SK-N-SH (cell line): ENCODE data around the gene FGD3. TPM values are rescaled to one million over a fixed set of nuclear protein-coding genes. Genes with fewer than 3 reads are reported as not detected.

ENCODE experiments used
- CTCF ChIA-PET: fragments of 300-600, 350-600 bp; formaldehyde crosslinking; extraction: SDS; loops from one replicate; lab custom pipeline; 2021; lab: Yijun Ruan, JAX
- POLR2A ChIA-PET: fragments of 350-600 bp; sonication (Branson Sonifier 250); formaldehyde crosslinking; extraction: SDS; loops from one replicate; lab custom pipeline; 2020; ENCODE audit warnings: antibody characterized with exemption, inconsistent platforms; lab: Yijun Ruan, JAX
- DNase-seq: peaks from one replicate; pipeline ENCODE4 v3.0.0; 2012
- H2AFZ ChIP-seq: fragments of 200-600 bp; sonication (generic); 2 replicates; pipeline ENCODE4 v1.8.1; 2016; ENCODE audit warnings: antibody characterized with exemption, mild to moderate bottlenecking, low read depth
- H3F3A ChIP-seq: fragments of 200-600 bp; sonication (generic); replicated peaks from 2 replicates; pipeline ENCODE3; 2016; ENCODE audit warnings: antibody characterized with exemption, mild to moderate bottlenecking; ENCODE audit not compliant: insufficient read depth
- H3K27ac ChIP-seq, 2 experiments: fragments of 200-500 bp in 1 of 2; fragments of 200-600 bp in 1 of 2; sonication (Bioruptor generic) in 1 of 2; sonication (generic), shearing (Covaris generic) in 1 of 2; 2 replicates each; pipeline versions ENCODE4 v1.5.1 to v1.6.1; 2014 to 2016; ENCODE audit warnings: low read depth in 2 of 2, inconsistent platforms in 1 of 2, low read length in 1 of 2, mild to moderate bottlenecking in 1 of 2, mixed read lengths in 1 of 2
- H3K27me3 ChIP-seq: fragments of 200-600 bp; sonication (generic), shearing (Covaris generic); 2 replicates; pipeline ENCODE4 v1.6.1; 2016; ENCODE audit warnings: mixed run types; ENCODE audit not compliant: insufficient read depth
- H3K36me3 ChIP-seq, 2 experiments: fragments of 200-500 bp in 1 of 2; fragments of 200-600 bp in 1 of 2; sonication (Bioruptor generic) in 1 of 2; sonication (generic) in 1 of 2; replicated peaks in 1 of 2; 2 replicates each; pipeline versions ENCODE3 to v1.5.1; 2014 to 2016; ENCODE audit warnings: low read length in 1 of 2, mild to moderate bottlenecking in 1 of 2; ENCODE audit not compliant: insufficient read depth in 2 of 2, control insufficient read depth in 1 of 2
- H3K4me1 ChIP-seq, 2 experiments: fragments of 200-500 bp in 1 of 2; fragments of 200-600 bp in 1 of 2; sonication (Bioruptor generic) in 1 of 2; sonication (generic), shearing (Covaris generic) in 1 of 2; 2 replicates each; pipeline versions ENCODE4 v1.5.1 to v1.6.1; 2014 to 2016; ENCODE audit warnings: low read depth in 1 of 2, low read length in 1 of 2, mixed run types in 1 of 2; ENCODE audit not compliant: insufficient read depth in 2 of 2, control insufficient read depth in 1 of 2
- H3K4me2 ChIP-seq: fragments of 200-600 bp; sonication (generic), shearing (Covaris generic); 2 replicates; pipeline ENCODE4 v1.6.1; 2017; ENCODE audit warnings: mixed run types
- H3K4me3 ChIP-seq, 2 experiments: fragments of 200-500 bp in 1 of 2; fragments of 200-600 bp in 1 of 2; sonication (Bioruptor generic) in 1 of 2; sonication (generic), shearing (Covaris generic) in 1 of 2; 2 replicates each; pipeline versions ENCODE4 v1.5.1 to v1.8.1; 2014 to 2016; ENCODE audit warnings: low read depth in 2 of 2, inconsistent platforms in 1 of 2, low read length in 1 of 2, mild to moderate bottlenecking in 1 of 2, mixed read lengths in 1 of 2, moderate library complexity in 1 of 2
- H3K79me2 ChIP-seq: fragments of 200-600 bp; sonication (generic); 2 replicates; pipeline ENCODE4 v1.8.1; 2017; ENCODE audit warnings: mild to moderate bottlenecking; ENCODE audit not compliant: insufficient read depth
- H3K9ac ChIP-seq: fragments of 200-600 bp; sonication (generic); 2 replicates; pipeline ENCODE4 v1.6.1; 2017; ENCODE audit warnings: mixed run types
- H3K9me2 ChIP-seq: fragments of 200-600 bp; sonication (generic); 2 replicates; pipeline ENCODE4 v1.6.1; 2017; ENCODE audit warnings: mixed run types
- H3K9me3 ChIP-seq: fragments of 200-600 bp; sonication (generic); 2 replicates; pipeline ENCODE4 v1.6.1; 2017; ENCODE audit warnings: mixed run types, mild to moderate bottlenecking, moderate library complexity
- H4K20me1 ChIP-seq: fragments of 200-600 bp; sonication (generic); 2 replicates; pipeline ENCODE4 v1.6.1; 2017; ENCODE audit warnings: mild to moderate bottlenecking, mixed run types; ENCODE audit not compliant: insufficient read depth
- EP300 ChIP-seq, 2 experiments: IDR thresholded peaks; 2 replicates each; pipeline versions ENCODE4 v1.4.0 to v1.6.1; 2012; ENCODE audit warnings: borderline replicate concordance in 1 of 2, low read depth in 1 of 2, low read length in 1 of 2
- EZH2phosphoT487 ChIP-seq: fragments of 200-600 bp; sonication (generic); IDR thresholded peaks from 2 replicates; pipeline ENCODE4 v1.6.1; 2017; ENCODE audit warnings: low read depth, mixed run types, mild to moderate bottlenecking, antibody characterized with exemption, moderate library complexity, borderline replicate concordance
- FOXJ3 ChIP-seq: sonication (generic); formaldehyde crosslinking; IDR thresholded peaks from 2 replicates; pipeline ENCODE4 v1.5.1; 2020; ENCODE audit warnings: mild to moderate bottlenecking, missing genetic modification reagents
- NFIC ChIP-seq: IDR thresholded peaks from 2 replicates; pipeline ENCODE4 v1.4.0; 2012; ENCODE audit warnings: borderline replicate concordance
- RCOR1 ChIP-seq: fragments of 150-350 bp; IDR thresholded peaks from 2 replicates; pipeline ENCODE4 v1.6.1; 2017; ENCODE audit warnings: antibody characterized with exemption, low read length
- RXRA ChIP-seq: IDR thresholded peaks from 2 replicates; pipeline ENCODE4 v1.4.0; 2012; ENCODE audit warnings: low read depth, mild to moderate bottlenecking, borderline replicate concordance
- WGBS: methylation state at CpG from one replicate; pipeline ENCODE4 v1.1.6; 2017; ENCODE audit warnings: low lambda C conversion rate; 5-methylcytosine and 5-hydroxymethylcytosine counted together
- polyA plus RNA-seq, 3 experiments: library from polyadenylated mRNA; depleted of rRNA; stranded (reverse); fragments of >200 nt; gene quantifications; 2 replicates each; pipeline ENCODE4 v1.2.3, GENCODE V29; 2012
- TF ChIP-seq, protein P1 (sequence below): fragments of 150-350 bp; IDR thresholded peaks from 2 replicates; pipeline ENCODE4 v1.6.1; 2016; ENCODE audit warnings: mild to moderate bottlenecking, low read depth, low read length
- TF ChIP-seq, protein P2 (sequence below): IDR thresholded peaks from 2 replicates; pipeline ENCODE4 v1.4.0; 2012; ENCODE audit warnings: low read depth, borderline replicate concordance
- TF ChIP-seq, protein P3 (sequence below): IDR thresholded peaks from 2 replicates; pipeline ENCODE4 v1.6.1; 2012; ENCODE audit warnings: mild to moderate bottlenecking, low read depth, low read length, moderate library complexity
- TF ChIP-seq, protein P4 (sequence below): fragments of 200-600 bp; sonication (generic); IDR thresholded peaks from 2 replicates; pipeline ENCODE4 v1.6.1; 2017; ENCODE audit warnings: antibody characterized with exemption, mild to moderate bottlenecking, moderate library complexity

The FGD3 gene
- polyA plus RNA-seq, 1 of the 3 experiments (the other 2 are of a cell fraction): not detected

DNA sequence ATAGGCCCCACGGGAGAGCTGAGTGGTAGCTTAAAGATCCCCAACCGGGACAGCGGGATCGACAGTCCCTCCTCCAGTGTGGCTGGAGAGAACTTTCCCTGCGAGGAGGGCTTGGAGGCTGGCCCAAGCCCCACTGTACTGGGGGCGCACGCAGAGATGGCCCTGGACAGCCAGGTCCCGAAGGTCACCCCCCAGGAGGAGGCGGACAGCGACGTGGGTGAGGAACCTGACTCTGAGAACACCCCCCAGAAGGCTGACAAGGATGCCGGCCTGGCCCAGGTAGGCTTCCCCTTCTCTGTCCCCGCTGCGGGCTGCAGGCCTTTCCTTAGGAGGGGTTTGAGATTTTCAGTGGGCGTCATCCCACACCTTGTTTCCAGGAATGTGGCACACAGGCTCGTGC, 29.1 kb downstream of the FGD3 start (continued):
- TF ChIP-seq, protein P1, sequence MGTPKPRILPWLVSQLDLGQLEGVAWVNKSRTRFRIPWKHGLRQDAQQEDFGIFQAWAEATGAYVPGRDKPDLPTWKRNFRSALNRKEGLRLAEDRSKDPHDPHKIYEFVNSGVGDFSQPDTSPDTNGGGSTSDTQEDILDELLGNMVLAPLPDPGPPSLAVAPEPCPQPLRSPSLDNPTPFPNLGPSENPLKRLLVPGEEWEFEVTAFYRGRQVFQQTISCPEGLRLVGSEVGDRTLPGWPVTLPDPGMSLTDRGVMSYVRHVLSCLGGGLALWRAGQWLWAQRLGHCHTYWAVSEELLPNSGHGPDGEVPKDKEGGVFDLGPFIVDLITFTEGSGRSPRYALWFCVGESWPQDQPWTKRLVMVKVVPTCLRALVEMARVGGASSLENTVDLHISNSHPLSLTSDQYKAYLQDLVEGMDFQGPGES: no peak
- no peak for TF ChIP-seq FOXJ3
- TF ChIP-seq EP300 (IDR thresholded peaks at IDR 0.05; ENCODE audit: borderline replicate concordance in 1 of 2, low read depth in 1 of 2, low read length in 1 of 2): no peak
- TF ChIP-seq RCOR1: no peak
- no peak for TF ChIP-seq RXRA
- TF ChIP-seq, protein P2, sequence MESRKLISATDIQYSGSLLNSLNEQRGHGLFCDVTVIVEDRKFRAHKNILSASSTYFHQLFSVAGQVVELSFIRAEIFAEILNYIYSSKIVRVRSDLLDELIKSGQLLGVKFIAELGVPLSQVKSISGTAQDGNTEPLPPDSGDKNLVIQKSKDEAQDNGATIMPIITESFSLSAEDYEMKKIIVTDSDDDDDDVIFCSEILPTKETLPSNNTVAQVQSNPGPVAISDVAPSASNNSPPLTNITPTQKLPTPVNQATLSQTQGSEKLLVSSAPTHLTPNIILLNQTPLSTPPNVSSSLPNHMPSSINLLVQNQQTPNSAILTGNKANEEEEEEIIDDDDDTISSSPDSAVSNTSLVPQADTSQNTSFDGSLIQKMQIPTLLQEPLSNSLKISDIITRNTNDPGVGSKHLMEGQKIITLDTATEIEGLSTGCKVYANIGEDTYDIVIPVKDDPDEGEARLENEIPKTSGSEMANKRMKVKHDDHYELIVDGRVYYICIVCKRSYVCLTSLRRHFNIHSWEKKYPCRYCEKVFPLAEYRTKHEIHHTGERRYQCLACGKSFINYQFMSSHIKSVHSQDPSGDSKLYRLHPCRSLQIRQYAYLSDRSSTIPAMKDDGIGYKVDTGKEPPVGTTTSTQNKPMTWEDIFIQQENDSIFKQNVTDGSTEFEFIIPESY: no peak
- TF ChIP-seq, protein P3, sequence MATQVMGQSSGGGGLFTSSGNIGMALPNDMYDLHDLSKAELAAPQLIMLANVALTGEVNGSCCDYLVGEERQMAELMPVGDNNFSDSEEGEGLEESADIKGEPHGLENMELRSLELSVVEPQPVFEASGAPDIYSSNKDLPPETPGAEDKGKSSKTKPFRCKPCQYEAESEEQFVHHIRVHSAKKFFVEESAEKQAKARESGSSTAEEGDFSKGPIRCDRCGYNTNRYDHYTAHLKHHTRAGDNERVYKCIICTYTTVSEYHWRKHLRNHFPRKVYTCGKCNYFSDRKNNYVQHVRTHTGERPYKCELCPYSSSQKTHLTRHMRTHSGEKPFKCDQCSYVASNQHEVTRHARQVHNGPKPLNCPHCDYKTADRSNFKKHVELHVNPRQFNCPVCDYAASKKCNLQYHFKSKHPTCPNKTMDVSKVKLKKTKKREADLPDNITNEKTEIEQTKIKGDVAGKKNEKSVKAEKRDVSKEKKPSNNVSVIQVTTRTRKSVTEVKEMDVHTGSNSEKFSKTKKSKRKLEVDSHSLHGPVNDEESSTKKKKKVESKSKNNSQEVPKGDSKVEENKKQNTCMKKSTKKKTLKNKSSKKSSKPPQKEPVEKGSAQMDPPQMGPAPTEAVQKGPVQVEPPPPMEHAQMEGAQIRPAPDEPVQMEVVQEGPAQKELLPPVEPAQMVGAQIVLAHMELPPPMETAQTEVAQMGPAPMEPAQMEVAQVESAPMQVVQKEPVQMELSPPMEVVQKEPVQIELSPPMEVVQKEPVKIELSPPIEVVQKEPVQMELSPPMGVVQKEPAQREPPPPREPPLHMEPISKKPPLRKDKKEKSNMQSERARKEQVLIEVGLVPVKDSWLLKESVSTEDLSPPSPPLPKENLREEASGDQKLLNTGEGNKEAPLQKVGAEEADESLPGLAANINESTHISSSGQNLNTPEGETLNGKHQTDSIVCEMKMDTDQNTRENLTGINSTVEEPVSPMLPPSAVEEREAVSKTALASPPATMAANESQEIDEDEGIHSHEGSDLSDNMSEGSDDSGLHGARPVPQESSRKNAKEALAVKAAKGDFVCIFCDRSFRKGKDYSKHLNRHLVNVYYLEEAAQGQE: no peak

DNA sequence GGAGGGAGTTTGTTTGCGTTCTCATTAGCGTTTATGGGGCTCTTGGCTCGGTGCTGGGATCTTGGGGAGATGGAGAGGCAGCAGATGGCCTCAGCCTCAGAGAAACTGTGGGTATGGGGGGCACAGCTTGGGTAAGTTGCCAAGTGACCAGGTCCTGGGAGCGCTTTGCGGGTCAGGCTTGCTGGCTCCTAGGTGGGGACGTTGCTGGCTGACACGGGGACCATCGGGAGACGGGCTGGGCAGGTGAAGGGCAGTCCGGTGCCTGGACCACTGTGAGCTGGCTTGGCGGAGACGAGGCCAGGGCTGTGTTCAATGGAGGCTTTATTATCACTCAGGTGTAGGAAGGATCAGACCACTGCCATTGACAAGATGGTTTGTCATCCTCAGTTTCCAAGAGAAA, 30.0 kb downstream of the FGD3 start:
- no peak for TF ChIP-seq RCOR1
- TF ChIP-seq NFIC: no peak
- no peak for TF ChIP-seq RXRA
- no peak for TF ChIP-seq EZH2phosphoT487
- TF ChIP-seq, protein P4, sequence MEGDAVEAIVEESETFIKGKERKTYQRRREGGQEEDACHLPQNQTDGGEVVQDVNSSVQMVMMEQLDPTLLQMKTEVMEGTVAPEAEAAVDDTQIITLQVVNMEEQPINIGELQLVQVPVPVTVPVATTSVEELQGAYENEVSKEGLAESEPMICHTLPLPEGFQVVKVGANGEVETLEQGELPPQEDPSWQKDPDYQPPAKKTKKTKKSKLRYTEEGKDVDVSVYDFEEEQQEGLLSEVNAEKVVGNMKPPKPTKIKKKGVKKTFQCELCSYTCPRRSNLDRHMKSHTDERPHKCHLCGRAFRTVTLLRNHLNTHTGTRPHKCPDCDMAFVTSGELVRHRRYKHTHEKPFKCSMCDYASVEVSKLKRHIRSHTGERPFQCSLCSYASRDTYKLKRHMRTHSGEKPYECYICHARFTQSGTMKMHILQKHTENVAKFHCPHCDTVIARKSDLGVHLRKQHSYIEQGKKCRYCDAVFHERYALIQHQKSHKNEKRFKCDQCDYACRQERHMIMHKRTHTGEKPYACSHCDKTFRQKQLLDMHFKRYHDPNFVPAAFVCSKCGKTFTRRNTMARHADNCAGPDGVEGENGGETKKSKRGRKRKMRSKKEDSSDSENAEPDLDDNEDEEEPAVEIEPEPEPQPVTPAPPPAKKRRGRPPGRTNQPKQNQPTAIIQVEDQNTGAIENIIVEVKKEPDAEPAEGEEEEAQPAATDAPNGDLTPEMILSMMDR: no peak
- TF ChIP-seq, protein P2: no peak
- 76% methylated on average over 6 of the region's 12 CpGs for WGBS
- Histone ChIP-seq H3F3A (no peaks in the 10 kb centered on the region), H4K20me1 (no peaks in the 10 kb centered on the region), H2AFZ (no peak overlapping the region), H3K9ac (no peak overlapping the region), H3K27me3 (no peaks in the 10 kb centered on the region), H3K9me3 (no peaks in the 10 kb centered on the region), H3K27ac (no peak overlapping the region), H3K79me2 (no peaks in the 10 kb centered on the region), H3K4me3 (no peak overlapping the region), H3K36me3 (no peaks in the 10 kb centered on the region), H3K4me2 (no peak overlapping the region), H3K4me1 (no peaks in the 10 kb centered on the region; a peak in 1 of 4 replicates), H3K9me2 (no peaks in the 10 kb centered on the region)
- POLR2A ChIA-PET: no interaction called here
- DNase-seq: no peak
- CTCF ChIA-PET: no interaction called here
